GDM1 (cell line): ENCODE data around the gene ABCA4.
A peak's percentile ranks its signal among the peaks of the same experiment; 100 is the strongest.

Experiments used
- DNase-seq: peaks from one replicate; lab custom pipeline; 2025; lab: John Stamatoyannopoulos, UW

ABCA4 gene

GRCh38 chr1:94083681-94084080 lies 37.3 kb downstream of the ABCA4 start:
- DNase-seq: no peak

GRCh38 chr1:94081566-94082344 lies 39.2 kb downstream of the ABCA4 start:
- DNase-seq: no peak

GRCh38 chr1:94079989-94080388 lies 41.0 kb downstream of the ABCA4 start:
- DNase-seq: no peak

- DNase-seq: no peak
Observed at GRCh38 chr1:94079080-94079940, 41.6 kb downstream of the ABCA4 start.

GRCh38 chr1:94072840-94073522 lies 48.0 kb downstream of the ABCA4 start:
- DNase-seq: peak; percentile 76

- no peak for DNase-seq
Observed at GRCh38 chr1:94071976-94072375, 49.0 kb downstream of the ABCA4 start.

- no peak for DNase-seq
Observed at GRCh38 chr1:94071391-94071790, 49.6 kb downstream of the ABCA4 start.

- no peak for DNase-seq
Observed at GRCh38 chr1:94070865-94071264, 50.1 kb downstream of the ABCA4 start.

GRCh38 chr1:94069919-94070285 lies 51.0 kb downstream of the ABCA4 start:
- no peak for DNase-seq

- DNase-seq: no peak
Observed at GRCh38 chr1:94068999-94069918, 51.7 kb downstream of the ABCA4 start.

- no peak for DNase-seq
Observed at GRCh38 chr1:94068096-94068998, 52.6 kb downstream of the ABCA4 start.

- DNase-seq: no peak
Observed at GRCh38 chr1:94067196-94067595, 53.8 kb downstream of the ABCA4 start.

- DNase-seq: no peak
Observed at GRCh38 chr1:94063379-94063778, 57.6 kb downstream of the ABCA4 start.

GRCh38 chr1:94061513-94062443 lies 59.2 kb downstream of the ABCA4 start:
- peak; percentile 59 for DNase-seq

GRCh38 chr1:94060720-94061119 lies 60.2 kb downstream of the ABCA4 start:
- DNase-seq: no peak

GRCh38 chr1:94058766-94059165 lies 62.2 kb downstream of the ABCA4 start:
- no peak for DNase-seq

- no peak for DNase-seq
Observed at GRCh38 chr1:94056996-94057395, 64.0 kb downstream of the ABCA4 start.

GRCh38 chr1:94056171-94056570 lies 64.8 kb downstream of the ABCA4 start:
- DNase-seq: no peak

- DNase-seq: no peak
Observed at GRCh38 chr1:94055459-94056122, 65.4 kb downstream of the ABCA4 start.
